ENCODE results near the gene PTGER3. TPM values are rescaled to one million over a fixed set of nuclear protein-coding genes. Genes with fewer than 3 reads are reported as not detected.

The PTGER3 gene
- total and polyA plus RNA-seq, 2 of the 4 experiments (the other 2 are of a cell fraction) = not detected

DNA sequence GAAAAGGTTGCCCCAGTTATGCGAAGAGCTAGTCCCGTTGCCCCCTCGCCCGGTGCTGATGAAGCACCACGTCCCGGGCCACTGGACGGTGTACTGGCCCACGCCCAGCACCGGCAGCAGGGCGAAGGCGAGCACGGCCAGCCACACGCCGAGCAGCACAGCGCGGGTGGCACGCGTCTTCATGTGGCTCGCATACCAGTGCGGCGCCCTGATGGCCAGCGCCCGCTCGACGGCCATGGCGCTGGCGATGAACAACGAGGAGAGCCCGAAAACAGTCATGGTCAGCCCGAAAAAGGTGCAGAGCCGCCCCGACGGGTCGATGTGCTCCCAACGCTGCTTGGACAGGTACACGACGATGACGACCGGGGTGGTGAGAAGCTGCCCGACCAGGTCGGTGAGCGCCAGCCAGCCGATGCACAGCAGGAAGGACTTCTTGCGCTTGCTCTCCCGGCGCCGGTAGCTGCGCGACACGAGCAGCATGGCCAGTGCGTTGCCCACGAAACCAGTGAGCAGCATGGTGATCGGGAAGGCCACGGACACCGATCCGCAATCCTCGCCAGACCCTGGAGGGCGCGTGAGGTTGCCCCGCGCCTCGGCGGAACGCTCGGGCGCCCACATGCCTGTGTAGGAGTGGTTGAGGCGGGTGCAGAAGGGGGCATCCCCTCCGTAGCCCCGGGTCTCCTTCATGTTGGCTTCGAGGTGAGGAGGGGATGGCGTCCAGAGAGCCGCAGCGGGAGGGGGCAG is 553 bp downstream of the PTGER3 start:
- Histone ChIP-seq H3K36me3 (ENCODE audit: control insufficient read depth, insufficient read depth, low read length) (no peaks in the 10 kb centered on the region), H4K20me1 (ENCODE audit: insufficient read depth, low read length) (no peaks in the 10 kb centered on the region), H2AFZ (replicated peaks; ENCODE audit: low read length, poor library complexity) (peak overlapping the region; percentile 88), H3K23ac (ENCODE audit: low read depth, low read length) (peak overlapping the region; percentile 31; the same call in 1 of the 2 replicates), H4K5ac (ENCODE audit: low read depth, low read length) (no peak overlapping the region), H2AK9ac (replicated peaks; ENCODE audit: low read depth, low read length, poor library complexity) (no peak overlapping the region), H3K4ac (ENCODE audit: low read depth, low read length) (no peak overlapping the region), H2BK120ac (ENCODE audit: low read depth, low read length) (no peak overlapping the region), H3K9me3 (ENCODE audit: control insufficient read depth, insufficient read depth, low read length) (no peaks in the 10 kb centered on the region; the same call in 1 of the 2 replicates), H4K8ac (ENCODE audit: low read depth in 2 of 2, low read length in 2 of 2) (no peak overlapping the region), H3K27me3 (ENCODE audit: control insufficient read depth, insufficient read depth, low read length) (peaks cover 38% of the 10 kb centered on the region), H3K4me2 (ENCODE audit: low read depth, low read length) (peak overlapping the region; percentile 82), H2BK5ac (ENCODE audit: low read depth, low read length, poor library complexity, severe bottlenecking) (no peak overlapping the region), H3K9me1 (ENCODE audit: insufficient read depth, low read length) (no peaks in the 10 kb centered on the region), H3K9ac (ENCODE audit: low read depth, low read length) (no peak overlapping the region), H3K4me1 (ENCODE audit: control insufficient read depth, insufficient read depth, low read length) (peaks cover 3% of the 10 kb centered on the region; the same call in 1 of the 2 replicates), H4K91ac (ENCODE audit: insufficient read depth, low read depth, low read length) (no peak overlapping the region), H3K4me3 (ENCODE audit: insufficient read depth, low read depth, low read length) (peak overlapping the region; percentile 37), H2AK5ac (ENCODE audit: low read depth, low read length) (no peak overlapping the region), H3K56ac (ENCODE audit: extremely low read depth, insufficient read depth, low read length) (no peak overlapping the region), H3K18ac (ENCODE audit: low read depth, low read length) (no peak overlapping the region), H3K79me1 (ENCODE audit: low read depth in 1 of 2, low read length in 2 of 2) (no peaks in the 10 kb centered on the region), H3K27ac (ENCODE audit: insufficient read depth, low read length) (no peak overlapping the region), H3K14ac (replicated peaks; ENCODE audit: low read depth, low read length) (no peak overlapping the region), H2BK15ac (ENCODE audit: low read depth, low read length) (no peak overlapping the region), H2BK20ac (ENCODE audit: low read depth, low read length) (no peak overlapping the region)
- ATAC-seq (ENCODE audit: low read depth) = peak; percentile 22
- dilution Hi-C loops (cut with HindIII; ENCODE audit: low sequenced_read_pairs, unreplicated experiment) (no loop called here), in situ Hi-C loops (cut with MboI; ENCODE audit: low sequenced_read_pairs) (loop anchor here (5.0 kb wide), 2 partner anchors 360 to 520 kb away; no protein-coding TSS in a partner anchor), intact Hi-C loops (cut with micrococcal nuclease) (no loop called here)
- ChIA-PET POLR2A (ENCODE audit: unreplicated experiment) (no interaction called here), CTCF (no interaction called here)
- TF ChIP-seq RAD21 (IDR thresholded peaks at IDR 0.05; ENCODE audit: low read length) (no peak), MAFK (IDR thresholded peaks at IDR 0.05; ENCODE audit: low read depth, low read length) (no peak), BHLHE40 (IDR thresholded peaks at IDR 0.05; ENCODE audit: low read depth, low read length) (no peak), CEBPB (IDR thresholded peaks at IDR 0.05; ENCODE audit: low read depth, low read length) (no peak)
- BruUV-seq (replicated peaks) = no TSS peak
- WGBS, 2 experiments (ENCODE audit: extremely low coverage in 2 of 2, insufficient read length in 1 of 2) = 9% methylated on average over 49 of the region's 73 CpGs; no CpG with 5 or more reads in 1 of the 2 experiments
- DNase-seq = no peak
